ENCODE measurements around the gene FTSJ1.
"Not testable (repeated sequence)": the region's sequence is repeated elsewhere in the genome, so short reads cannot be mapped to it uniquely, and the experiment has no call there.

- TF ChIP-seq, protein P1, sequence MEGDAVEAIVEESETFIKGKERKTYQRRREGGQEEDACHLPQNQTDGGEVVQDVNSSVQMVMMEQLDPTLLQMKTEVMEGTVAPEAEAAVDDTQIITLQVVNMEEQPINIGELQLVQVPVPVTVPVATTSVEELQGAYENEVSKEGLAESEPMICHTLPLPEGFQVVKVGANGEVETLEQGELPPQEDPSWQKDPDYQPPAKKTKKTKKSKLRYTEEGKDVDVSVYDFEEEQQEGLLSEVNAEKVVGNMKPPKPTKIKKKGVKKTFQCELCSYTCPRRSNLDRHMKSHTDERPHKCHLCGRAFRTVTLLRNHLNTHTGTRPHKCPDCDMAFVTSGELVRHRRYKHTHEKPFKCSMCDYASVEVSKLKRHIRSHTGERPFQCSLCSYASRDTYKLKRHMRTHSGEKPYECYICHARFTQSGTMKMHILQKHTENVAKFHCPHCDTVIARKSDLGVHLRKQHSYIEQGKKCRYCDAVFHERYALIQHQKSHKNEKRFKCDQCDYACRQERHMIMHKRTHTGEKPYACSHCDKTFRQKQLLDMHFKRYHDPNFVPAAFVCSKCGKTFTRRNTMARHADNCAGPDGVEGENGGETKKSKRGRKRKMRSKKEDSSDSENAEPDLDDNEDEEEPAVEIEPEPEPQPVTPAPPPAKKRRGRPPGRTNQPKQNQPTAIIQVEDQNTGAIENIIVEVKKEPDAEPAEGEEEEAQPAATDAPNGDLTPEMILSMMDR (IDR thresholded peaks at IDR 0.05): not testable (repeated sequence)
- not testable (repeated sequence) for TF ChIP-seq POLR2A (IDR thresholded peaks at IDR 0.05)
Observed at GRCh38 chrX:48429606-48430005, 46.4 kb upstream of the FTSJ1 start.
